GM19397 (cell line): ENCODE results near the gene NRSN2.
"Not testable (repeated sequence)": the region's sequence is repeated elsewhere in the genome, so short reads cannot be mapped to it uniquely, and the experiment has no call there.

Experiments used
- ATAC-seq: cut with Tn5 transposase; IDR thresholded peaks from one replicate; pipeline ENCODE4 v1.9.1; 2021; ENCODE audit warnings: mild to moderate bottlenecking, moderate library complexity; ENCODE audit not compliant: unreplicated experiment

The NRSN2 gene

GRCh38 chr20:325045-325888 lies 21.6 kb upstream of the NRSN2 start, which contains the start of gene SOX12:
SOX12 (plus strand) TSS chr20:325552; CDS start chr20:325925, 373 bp downstream.
- peak; percentile 67 for ATAC-seq

DNA sequence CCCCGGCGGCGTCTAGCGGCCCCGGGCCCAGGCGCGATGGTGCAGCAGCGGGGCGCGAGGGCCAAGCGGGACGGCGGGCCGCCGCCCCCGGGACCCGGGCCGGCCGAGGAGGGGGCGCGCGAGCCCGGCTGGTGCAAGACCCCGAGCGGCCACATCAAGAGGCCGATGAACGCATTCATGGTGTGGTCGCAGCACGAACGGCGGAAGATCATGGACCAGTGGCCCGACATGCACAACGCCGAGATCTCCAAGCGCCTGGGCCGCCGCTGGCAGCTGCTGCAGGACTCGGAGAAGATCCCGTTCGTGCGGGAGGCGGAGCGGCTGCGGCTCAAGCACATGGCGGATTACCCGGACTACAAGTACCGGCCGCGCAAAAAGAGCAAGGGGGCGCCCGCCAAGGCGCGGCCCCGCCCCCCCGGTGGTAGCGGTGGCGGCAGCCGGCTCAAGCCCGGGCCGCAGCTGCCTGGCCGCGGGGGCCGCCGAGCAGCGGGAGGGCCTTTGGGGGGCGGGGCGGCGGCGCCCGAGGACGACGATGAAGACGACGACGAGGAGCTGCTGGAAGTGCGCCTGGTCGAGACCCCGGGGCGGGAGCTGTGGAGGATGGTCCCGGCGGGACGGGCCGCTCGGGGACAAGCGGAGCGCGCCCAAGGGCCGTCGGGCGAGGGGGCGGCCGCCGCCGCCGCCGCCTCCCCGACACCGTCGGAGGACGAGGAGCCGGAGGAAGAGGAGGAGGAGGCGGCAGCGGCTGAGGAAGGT lies 20.8 kb upstream of the NRSN2 start:
- no peak for ATAC-seq

GRCh38 chr20:326645-327185 lies 20.2 kb upstream of the NRSN2 start:
- ATAC-seq, result no peak

DNA sequence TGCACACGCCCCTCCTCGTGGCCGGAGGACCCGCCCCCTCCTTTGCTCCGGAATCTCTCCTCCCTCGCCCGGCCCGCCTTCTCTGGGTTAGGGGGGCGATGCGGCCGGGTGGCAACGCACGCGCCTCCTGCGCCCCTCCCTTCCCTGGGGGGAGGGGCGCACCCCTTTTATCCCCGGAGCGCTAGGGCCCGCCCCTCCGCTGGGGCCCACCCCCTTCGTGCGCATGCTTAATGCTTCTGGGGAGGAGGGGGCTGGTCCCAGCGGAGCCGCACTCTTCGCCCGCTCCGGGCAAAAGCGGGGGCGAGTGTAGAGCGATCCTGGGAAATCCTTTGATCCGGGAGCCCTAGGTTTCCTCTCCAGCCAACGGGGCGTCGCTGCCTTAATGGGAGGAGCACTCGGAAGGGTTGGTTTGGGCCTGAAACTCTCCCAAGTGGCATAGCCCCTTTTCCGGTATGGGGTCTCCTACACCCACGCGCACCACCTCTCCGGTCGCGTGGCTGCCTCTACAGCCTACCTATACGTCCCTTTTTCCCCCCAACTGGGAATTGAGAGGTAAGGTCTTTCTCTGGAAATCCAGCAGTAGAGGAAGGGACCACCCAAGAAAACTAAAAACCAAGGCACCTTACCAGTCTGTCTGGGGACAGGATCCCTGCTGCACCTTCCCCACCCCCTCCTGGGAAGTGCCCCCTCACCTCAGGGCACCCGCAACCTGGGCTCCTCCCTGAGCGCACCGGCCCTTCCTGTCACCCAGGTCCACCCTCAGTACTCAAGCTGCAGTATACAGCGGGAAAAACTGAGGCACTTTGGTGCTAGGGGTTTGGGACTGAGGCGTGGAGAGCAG lies 19.5 kb upstream of the NRSN2 start:
- ATAC-seq, result no peak

- ATAC-seq, result no peak
Observed at GRCh38 chr20:328027-328974, 18.6 kb upstream of the NRSN2 start.

GRCh38 chr20:328975-329695 lies 17.8 kb upstream of the NRSN2 start:
- no peak for ATAC-seq

- no peak for ATAC-seq
Observed at GRCh38 chr20:329851-330232, 17.1 kb upstream of the NRSN2 start.

GRCh38 chr20:330233-331149 lies 16.4 kb upstream of the NRSN2 start:
- ATAC-seq, result no peak

DNA sequence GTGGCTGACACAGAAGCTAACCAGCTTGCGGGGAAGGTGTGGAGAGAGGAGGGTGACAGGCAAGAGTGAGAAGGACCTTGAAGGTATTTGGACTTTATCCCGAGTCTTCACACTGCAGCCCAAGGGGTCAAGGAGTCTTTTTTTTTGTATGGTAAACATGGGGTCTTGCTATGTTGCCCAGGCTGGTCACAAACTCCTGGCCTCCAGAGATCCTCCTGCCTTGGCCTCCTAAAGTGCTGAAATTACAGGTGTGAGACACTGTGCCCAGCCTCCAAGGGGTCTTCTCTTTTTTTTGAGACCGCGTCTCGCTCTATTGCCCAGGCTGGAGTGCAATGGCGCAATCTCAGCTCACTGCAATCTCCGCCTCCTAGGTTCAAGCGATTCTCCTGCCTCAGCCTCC lies 12.3 kb upstream of the NRSN2 start:
- no peak for ATAC-seq

DNA sequence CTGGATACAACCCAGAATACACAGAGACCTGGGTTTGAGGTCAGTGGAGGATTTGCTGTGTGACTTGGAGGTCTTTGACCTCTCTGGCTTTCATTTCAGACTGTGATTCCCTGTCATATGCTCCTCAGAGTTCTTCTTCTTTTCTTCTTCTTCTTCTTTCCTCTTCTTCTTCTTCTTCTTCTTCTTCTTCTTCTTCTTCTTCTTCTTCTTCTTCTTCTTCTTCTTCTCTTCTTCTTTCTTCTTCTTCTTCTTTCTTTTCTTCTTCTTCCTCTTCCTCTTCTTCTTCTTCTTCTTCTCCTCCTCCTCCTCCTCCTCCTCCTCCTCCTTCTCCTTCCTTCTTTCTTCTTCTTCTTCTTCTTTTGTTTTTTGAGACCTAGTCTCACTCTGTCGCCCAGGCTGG lies 10.9 kb upstream of the NRSN2 start:
- ATAC-seq, result not testable (repeated sequence)

DNA sequence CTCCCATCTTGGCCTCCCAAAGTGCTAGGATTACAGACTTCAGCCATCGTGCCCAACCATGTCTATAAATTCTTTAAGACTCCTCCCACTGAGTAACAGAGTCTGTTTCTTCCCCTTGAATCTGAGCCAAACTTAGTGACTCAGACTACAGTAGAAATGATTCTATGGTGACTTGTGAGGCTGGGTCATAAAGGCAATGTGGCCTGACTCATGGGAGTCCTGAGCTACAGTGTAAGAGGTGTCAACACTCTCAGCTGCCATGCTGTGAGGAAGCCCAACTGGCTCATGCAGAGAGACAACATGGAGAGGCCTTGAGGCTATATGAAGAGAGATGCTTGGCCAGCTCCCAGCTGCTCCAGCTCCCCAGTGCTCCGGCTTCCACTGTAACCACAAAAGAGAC lies 5.2 kb upstream of the NRSN2 start:
- ATAC-seq, result no peak

DNA sequence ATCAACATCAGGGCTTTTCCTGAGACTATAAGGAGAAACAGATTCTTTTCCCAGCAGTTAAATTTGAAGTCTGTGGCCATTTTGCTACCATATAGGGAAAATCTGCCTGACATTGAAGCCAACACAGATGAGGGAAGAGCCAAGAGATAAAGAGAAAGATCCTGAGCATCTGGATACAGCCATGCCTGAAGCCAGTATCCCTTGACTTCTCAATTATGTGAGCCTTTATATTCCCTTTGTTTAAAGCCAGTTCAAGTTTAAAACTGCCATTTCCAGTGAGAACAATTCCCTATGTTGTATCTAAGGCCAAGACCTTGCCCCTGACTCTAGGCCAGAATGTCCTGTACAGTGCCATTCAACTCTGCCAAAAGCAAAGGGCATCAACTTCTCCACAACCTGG lies 3.8 kb upstream of the NRSN2 start:
- ATAC-seq, result no peak

- no peak for ATAC-seq
Observed at GRCh38 chr20:346033-346639, 775 bp upstream of the NRSN2 start.

GRCh38 chr20:347317-347639 lies 367 bp downstream of the NRSN2 start:
- ATAC-seq, result peak; percentile 5

DNA sequence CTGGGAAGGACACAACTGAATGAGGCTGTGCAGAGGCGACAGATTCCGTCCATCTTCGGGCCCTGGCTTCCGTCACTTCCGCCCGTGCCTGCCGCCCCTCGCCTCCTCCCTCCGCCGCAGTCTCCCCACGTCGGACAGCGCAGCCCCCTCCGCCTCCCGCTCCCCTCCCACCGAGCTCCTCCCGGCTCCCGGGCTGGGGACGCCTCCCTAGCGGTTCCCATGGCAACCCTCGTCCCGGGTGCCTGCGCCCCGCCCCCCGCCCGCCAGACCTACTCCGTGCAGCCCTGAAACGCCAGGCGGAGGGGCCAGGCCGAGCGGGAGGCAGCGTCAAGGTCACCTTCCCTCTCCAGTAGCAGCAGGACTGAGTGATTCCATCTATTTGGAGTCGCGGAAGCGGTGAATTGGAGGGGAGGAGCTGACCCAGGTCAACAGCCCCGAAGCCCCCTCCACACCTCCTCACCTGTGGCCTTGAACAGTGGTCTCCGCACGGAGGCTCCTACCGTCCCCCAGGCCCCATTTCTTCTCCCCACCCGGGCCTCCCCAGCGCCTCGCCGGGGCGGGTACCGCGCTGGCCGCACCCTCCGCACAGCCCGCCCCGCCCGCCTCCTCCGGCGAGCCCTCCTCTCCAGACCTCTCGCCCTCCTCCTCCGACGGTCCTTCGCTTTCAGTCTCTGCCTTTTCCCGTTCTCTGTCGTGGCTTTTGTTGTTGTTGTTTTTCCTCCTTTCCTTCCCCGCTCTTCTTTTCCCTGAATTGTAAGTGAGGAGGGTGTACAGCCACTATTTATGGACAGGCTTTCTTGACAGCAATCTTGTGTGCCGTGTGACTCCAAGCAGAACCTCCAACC lies 951 bp downstream of the NRSN2 start:
- ATAC-seq, result peak; percentile 77

DNA sequence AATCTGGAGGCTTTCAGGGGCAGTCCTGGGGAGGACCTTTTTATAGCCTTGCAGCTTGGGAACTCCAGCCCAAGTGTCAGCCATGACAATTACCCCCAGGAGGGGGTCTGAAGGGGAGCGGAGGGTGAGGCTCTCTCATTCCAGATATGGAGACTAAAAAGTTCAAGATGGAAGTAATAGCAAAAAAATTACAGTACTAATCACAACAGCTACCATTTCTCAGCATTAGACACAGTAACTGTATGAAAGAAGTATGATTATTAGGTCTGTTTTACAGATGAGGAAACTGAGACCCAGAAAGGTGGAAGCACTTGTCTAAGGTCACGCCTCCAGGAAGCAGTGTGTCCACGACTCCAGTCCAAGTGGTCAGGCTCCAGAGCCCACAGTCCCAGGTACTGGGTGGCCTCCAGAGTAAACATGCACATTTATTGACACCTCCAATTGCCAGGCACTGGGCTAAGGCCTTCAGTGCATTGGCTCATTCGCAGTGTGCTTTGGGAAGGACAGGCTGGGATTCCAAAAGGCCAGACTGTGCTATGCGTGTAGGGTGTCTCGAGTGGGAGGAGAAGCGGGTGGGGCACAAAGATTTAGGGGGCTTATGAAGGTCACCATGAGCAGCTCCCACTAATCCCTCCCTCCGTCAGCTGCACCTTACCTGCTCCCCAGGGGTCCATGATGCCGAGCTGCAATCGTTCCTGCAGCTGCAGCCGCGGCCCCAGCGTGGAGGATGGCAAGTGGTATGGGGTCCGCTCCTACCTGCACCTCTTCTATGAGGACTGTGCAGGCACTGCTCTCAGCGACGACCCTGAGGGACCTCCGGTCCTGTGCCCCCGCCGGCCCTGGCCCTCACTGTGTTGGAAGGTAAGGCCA lies 2.3 kb downstream of the NRSN2 start:
- no peak for ATAC-seq
